ENCODE results near the gene RBM47.
"Not testable (repeated sequence)": the region's sequence is repeated elsewhere in the genome, so short reads cannot be mapped to it uniquely, and the experiment has no call there.

RBM47 gene

GRCh38 chr4:40559585-40560465 lies 69.8 kb downstream of the RBM47 start:
- no peak for DNase-seq (ENCODE audit: low read depth)
- H3K4me3 ChIP-seq (ENCODE audit: control insufficient read depth, low read depth, low read length): no peak overlapping the region
- no peak for TF ChIP-seq CTCF (conservative IDR thresholded peaks at IDR 0.05; ENCODE audit: control insufficient read depth, insufficient read depth, low read depth, low read length)

- DNase-seq (ENCODE audit: low read depth): no peak
- TF ChIP-seq CTCF (conservative IDR thresholded peaks at IDR 0.05; ENCODE audit: control insufficient read depth, insufficient read depth, low read depth, low read length): no peak
- H3K4me3 ChIP-seq (ENCODE audit: control insufficient read depth, low read depth, low read length): no peak overlapping the region
Measured at GRCh38 chr4:40557736-40558135, 71.9 kb downstream of the RBM47 start.

- DNase-seq (ENCODE audit: low read depth): no peak
- no peak for TF ChIP-seq CTCF (conservative IDR thresholded peaks at IDR 0.05; ENCODE audit: control insufficient read depth, insufficient read depth, low read depth, low read length)
- no peak overlapping the region for H3K4me3 ChIP-seq (ENCODE audit: control insufficient read depth, low read depth, low read length)
Measured at GRCh38 chr4:40555176-40555900, 74.3 kb downstream of the RBM47 start.

GRCh38 chr4:40554641-40555040 lies 75.0 kb downstream of the RBM47 start:
- not testable (repeated sequence) for DNase-seq (ENCODE audit: low read depth); H3K4me3 ChIP-seq (ENCODE audit: control insufficient read depth, low read depth, low read length)

- no peak overlapping the region for H3K4me3 ChIP-seq (ENCODE audit: control insufficient read depth, low read depth, low read length)
- no peak for TF ChIP-seq CTCF (conservative IDR thresholded peaks at IDR 0.05; ENCODE audit: control insufficient read depth, insufficient read depth, low read depth, low read length)
Measured at GRCh38 chr4:40553995-40554394, 75.7 kb downstream of the RBM47 start.

GRCh38 chr4:40552536-40552935 lies 77.1 kb downstream of the RBM47 start:
- DNase-seq (ENCODE audit: low read depth): no peak
- TF ChIP-seq CTCF (conservative IDR thresholded peaks at IDR 0.05; ENCODE audit: control insufficient read depth, insufficient read depth, low read depth, low read length): no peak
- H3K4me3 ChIP-seq (ENCODE audit: control insufficient read depth, low read depth, low read length): no peak overlapping the region

More at GRCh38 chr4:40553995-40554394, 75.7 kb downstream of the RBM47 start:
- DNase-seq (ENCODE audit: low read depth): no peak

- not testable (repeated sequence) for H3K4me3 ChIP-seq (ENCODE audit: control insufficient read depth, low read depth, low read length)
- peak; percentile 73 for DNase-seq (ENCODE audit: low read depth)
Measured at GRCh38 chr4:40551568-40552136, 78.0 kb downstream of the RBM47 start.

All from fibroblast of mammary gland (primary cell).